Measurements from ENCODE around the gene HSPB6. TPM values are rescaled to one million over a fixed set of nuclear protein-coding genes. Genes with fewer than 3 reads are reported as not detected.

HSPB6 gene
- total and polyA plus RNA-seq, 3 experiments from 2014 or later = not detected

- H3K9me3 Mint-ChIP-seq = no peaks in the 10 kb centered on the region
- H3K27ac Mint-ChIP-seq = no peak overlapping the region
- peaks cover 10 to 87% (median 15%) of the 10 kb centered on the region in 3 donors for H3K36me3 Mint-ChIP-seq
- DNase-seq = no peak
- H3K27me3 Mint-ChIP-seq = no peaks in the 10 kb centered on the region
- ChIA-PET CTCF (no interaction called here), POLR2A (interaction anchor here (0.7 kb wide), 1 partner anchor 14 kb away, joined by 3 read pairs; no protein-coding TSS in a partner anchor)
- no peak overlapping the region for H3K4me3 Mint-ChIP-seq
- peaks cover 42% of the 10 kb centered on the region for H3K36me3 ChIP-seq (ENCODE audit: insufficient read depth, low read length)
- peaks cover 12% of the 10 kb centered on the region for H3K4me1 ChIP-seq (ENCODE audit: insufficient read depth, low read length)
- H3K27ac ChIP-seq (ENCODE audit: low read depth, low read length) = no peak overlapping the region
- H3K9me3 ChIP-seq (ENCODE audit: low read length) = no peaks in the 10 kb centered on the region
- H3K4me1 Mint-ChIP-seq = peaks cover 5 to 18% (median 13%) of the 10 kb centered on the region in 3 donors
- H3K4me3 ChIP-seq (ENCODE audit: low read length) = no peak overlapping the region
- no peaks in the 10 kb centered on the region for H3K27me3 ChIP-seq (ENCODE audit: insufficient read depth, low read length, poor library complexity, severe bottlenecking)
These were observed 24.2 kb downstream of the HSPB6 start for GRCh38 chr19:35732540-35733179.

GRCh38 chr19:35731779-35732405, 24.9 kb downstream of the HSPB6 start:
- POLR2A ChIA-PET = no interaction called here

GRCh38 chr19:35731353-35731752, 25.5 kb downstream of the HSPB6 start:
- Mint-ChIP-seq H3K4me3 (no peak overlapping the region), H3K4me1 (peaks cover 2 to 7% (median 5%) of the 10 kb centered on the region in 3 donors), H3K9me3 (no peaks in the 10 kb centered on the region), H3K27me3 (no peaks in the 10 kb centered on the region), H3K36me3 (peaks cover 10 to 84% (median 16%) of the 10 kb centered on the region in 3 donors), H3K27ac (peak overlapping the region in 3 of 8 donors; percentile 26 to 63 (median 46))
- Histone ChIP-seq H3K27me3 (ENCODE audit: insufficient read depth, low read length, poor library complexity, severe bottlenecking) (no peaks in the 10 kb centered on the region), H3K27ac (ENCODE audit: low read depth, low read length) (no peak overlapping the region), H3K4me3 (ENCODE audit: low read length) (no peak overlapping the region), H3K4me1 (ENCODE audit: insufficient read depth, low read length) (peaks cover 1% of the 10 kb centered on the region), H3K36me3 (ENCODE audit: insufficient read depth, low read length) (peaks cover 52% of the 10 kb centered on the region), H3K9me3 (ENCODE audit: low read length) (no peaks in the 10 kb centered on the region)
- no peak for DNase-seq
- POLR2A ChIA-PET = no interaction called here
- CTCF ChIA-PET = interaction anchor here (1.5 kb wide), 1 partner anchor 13 kb away, joined by 3 read pairs; the partner anchor contains the start of gene KMT2B

More at GRCh38 chr19:35731779-35732405, 24.9 kb downstream of the HSPB6 start:
- Mint-ChIP-seq H3K4me3 (no peak overlapping the region), H3K9me3 (no peaks in the 10 kb centered on the region), H3K36me3 (peaks cover 10 to 86% (median 16%) of the 10 kb centered on the region in 3 donors), H3K27ac (no peak overlapping the region), H3K27me3 (no peaks in the 10 kb centered on the region), H3K4me1 (peaks cover 5 to 10% (median 9%) of the 10 kb centered on the region in 3 donors)
- Histone ChIP-seq H3K36me3 (ENCODE audit: insufficient read depth, low read length) (peaks cover 48% of the 10 kb centered on the region), H3K4me1 (ENCODE audit: insufficient read depth, low read length) (peaks cover 7% of the 10 kb centered on the region), H3K9me3 (ENCODE audit: low read length) (no peaks in the 10 kb centered on the region), H3K27ac (ENCODE audit: low read depth, low read length) (no peak overlapping the region), H3K27me3 (ENCODE audit: insufficient read depth, low read length, poor library complexity, severe bottlenecking) (no peaks in the 10 kb centered on the region), H3K4me3 (ENCODE audit: low read length) (no peak overlapping the region)
- CTCF ChIA-PET = no interaction called here
- DNase-seq = no peak

GRCh38 chr19:35730326-35730725, 26.5 kb downstream of the HSPB6 start:
- Histone ChIP-seq H3K4me1 (ENCODE audit: insufficient read depth, low read length) (no peaks in the 10 kb centered on the region), H3K27me3 (ENCODE audit: insufficient read depth, low read length, poor library complexity, severe bottlenecking) (no peaks in the 10 kb centered on the region), H3K9me3 (ENCODE audit: low read length) (no peaks in the 10 kb centered on the region), H3K27ac (ENCODE audit: low read depth, low read length) (no peak overlapping the region), H3K4me3 (ENCODE audit: low read length) (no peak overlapping the region), H3K36me3 (ENCODE audit: insufficient read depth, low read length) (peaks cover 62% of the 10 kb centered on the region)
- ChIA-PET CTCF (interaction anchor here (1.4 to 1.5 kb wide), 2 partner anchors 10 to 12 kb away, joined by 3 to 4 read pairs; partner anchors contain the start of gene KMT2B), POLR2A (no interaction called here)
- H3K4me1 Mint-ChIP-seq = peaks cover 0 to 7% (median 4%) of the 10 kb centered on the region in 3 donors
- no peaks in the 10 kb centered on the region for H3K9me3 Mint-ChIP-seq
- H3K4me3 Mint-ChIP-seq = no peak overlapping the region
- peak overlapping the region in 2 of 8 donors; percentile 67 to 76 for H3K27ac Mint-ChIP-seq
- no peak for DNase-seq
- H3K27me3 Mint-ChIP-seq = no peaks in the 10 kb centered on the region
- H3K36me3 Mint-ChIP-seq = peaks cover 10 to 84% (median 17%) of the 10 kb centered on the region in 3 donors

- DNase-seq = no peak
- H3K36me3 Mint-ChIP-seq = peaks cover 10 to 86% (median 19%) of the 10 kb centered on the region in 3 donors
- no peaks in the 10 kb centered on the region for H3K4me1 ChIP-seq (ENCODE audit: insufficient read depth, low read length)
- H3K4me3 ChIP-seq (ENCODE audit: low read length) = no peak overlapping the region
- peaks cover 65% of the 10 kb centered on the region for H3K36me3 ChIP-seq (ENCODE audit: insufficient read depth, low read length)
- POLR2A ChIA-PET = interaction anchor here (0.6 kb wide), 1 partner anchor 69 kb away, joined by 3 read pairs; no protein-coding TSS in a partner anchor
- H3K27ac Mint-ChIP-seq = no peak overlapping the region
- H3K9me3 ChIP-seq (ENCODE audit: low read length) = no peaks in the 10 kb centered on the region
- no peaks in the 10 kb centered on the region for H3K27me3 Mint-ChIP-seq
- no peaks in the 10 kb centered on the region for H3K9me3 Mint-ChIP-seq
- H3K4me1 Mint-ChIP-seq = peaks cover 0 to 7% (median 4%) of the 10 kb centered on the region in 3 donors
- no peak overlapping the region for H3K4me3 Mint-ChIP-seq
- H3K27me3 ChIP-seq (ENCODE audit: insufficient read depth, low read length, poor library complexity, severe bottlenecking) = no peaks in the 10 kb centered on the region
- H3K27ac ChIP-seq (ENCODE audit: low read depth, low read length) = no peak overlapping the region
- CTCF ChIA-PET = interaction anchor here (1.4 to 1.5 kb wide), 2 partner anchors 11 to 12 kb away, joined by 3 to 4 read pairs; partner anchors contain the start of gene KMT2B
These were observed 27.1 kb downstream of the HSPB6 start for GRCh38 chr19:35729763-35730162.

- H3K4me1 ChIP-seq (ENCODE audit: insufficient read depth, low read length) = no peaks in the 10 kb centered on the region
- H3K36me3 ChIP-seq (ENCODE audit: insufficient read depth, low read length) = peaks cover 70% of the 10 kb centered on the region
- Mint-ChIP-seq H3K36me3 (peaks cover 6 to 86% (median 15%) of the 10 kb centered on the region in 3 donors), H3K4me3 (no peak overlapping the region), H3K4me1 (peaks cover 0 to 5% (median 0%) of the 10 kb centered on the region in 3 donors), H3K9me3 (no peaks in the 10 kb centered on the region), H3K27me3 (no peaks in the 10 kb centered on the region), H3K27ac (no peak overlapping the region)
- H3K4me3 ChIP-seq (ENCODE audit: low read length) = no peak overlapping the region
- no peaks in the 10 kb centered on the region for H3K27me3 ChIP-seq (ENCODE audit: insufficient read depth, low read length, poor library complexity, severe bottlenecking)
- no peaks in the 10 kb centered on the region for H3K9me3 ChIP-seq (ENCODE audit: low read length)
- ChIA-PET CTCF (interaction anchor here (1.4 kb wide), 2 partner anchors 11 to 15 kb away, joined by 3 to 4 read pairs; no protein-coding TSS in a partner anchor), POLR2A (no interaction called here)
- DNase-seq = no peak
- H3K27ac ChIP-seq (ENCODE audit: low read depth, low read length) = no peak overlapping the region
These were observed 27.8 kb downstream of the HSPB6 start for GRCh38 chr19:35729021-35729420.

- Mint-ChIP-seq H3K9me3 (no peaks in the 10 kb centered on the region), H3K27ac (peak overlapping the region in 1 of 8 donors; percentile 86), H3K27me3 (no peaks in the 10 kb centered on the region), H3K36me3 (peaks cover 5 to 88% (median 16%) of the 10 kb centered on the region in 3 donors), H3K4me3 (peak overlapping the region in 2 of 7 donors; percentile 32 to 34), H3K4me1 (peaks cover 0 to 5% (median 3%) of the 10 kb centered on the region in 3 donors)
- Histone ChIP-seq H3K4me1 (ENCODE audit: insufficient read depth, low read length) (no peaks in the 10 kb centered on the region), H3K27ac (ENCODE audit: low read depth, low read length) (no peak overlapping the region), H3K4me3 (ENCODE audit: low read length) (no peak overlapping the region), H3K36me3 (ENCODE audit: insufficient read depth, low read length) (peaks cover 79% of the 10 kb centered on the region), H3K9me3 (ENCODE audit: low read length) (no peaks in the 10 kb centered on the region), H3K27me3 (ENCODE audit: insufficient read depth, low read length, poor library complexity, severe bottlenecking) (no peaks in the 10 kb centered on the region)
- CTCF ChIA-PET = interaction anchor here (1.1 to 1.4 kb wide), 2 partner anchors 9 to 16 kb away, joined by 3 to 5 read pairs; no protein-coding TSS in a partner anchor
- POLR2A ChIA-PET = interaction anchor here (0.9 to 1.5 kb wide), 2 partner anchors 9 to 20 kb away, joined by 3 to 5 read pairs; partner anchors contain the start of gene LIN37
- DNase-seq = no peak
These were observed 28.7 kb downstream of the HSPB6 start for GRCh38 chr19:35727956-35728706.

Measured in CD8-positive, alpha-beta memory T cell (primary cell).